ENCODE data around the gene MSANTD1. TPM values are rescaled to one million over a fixed set of nuclear protein-coding genes. Genes with fewer than 3 reads are reported as not detected.

The MSANTD1 gene
- polyA plus RNA-seq, 1 donor: 1.0 TPM

DNA sequence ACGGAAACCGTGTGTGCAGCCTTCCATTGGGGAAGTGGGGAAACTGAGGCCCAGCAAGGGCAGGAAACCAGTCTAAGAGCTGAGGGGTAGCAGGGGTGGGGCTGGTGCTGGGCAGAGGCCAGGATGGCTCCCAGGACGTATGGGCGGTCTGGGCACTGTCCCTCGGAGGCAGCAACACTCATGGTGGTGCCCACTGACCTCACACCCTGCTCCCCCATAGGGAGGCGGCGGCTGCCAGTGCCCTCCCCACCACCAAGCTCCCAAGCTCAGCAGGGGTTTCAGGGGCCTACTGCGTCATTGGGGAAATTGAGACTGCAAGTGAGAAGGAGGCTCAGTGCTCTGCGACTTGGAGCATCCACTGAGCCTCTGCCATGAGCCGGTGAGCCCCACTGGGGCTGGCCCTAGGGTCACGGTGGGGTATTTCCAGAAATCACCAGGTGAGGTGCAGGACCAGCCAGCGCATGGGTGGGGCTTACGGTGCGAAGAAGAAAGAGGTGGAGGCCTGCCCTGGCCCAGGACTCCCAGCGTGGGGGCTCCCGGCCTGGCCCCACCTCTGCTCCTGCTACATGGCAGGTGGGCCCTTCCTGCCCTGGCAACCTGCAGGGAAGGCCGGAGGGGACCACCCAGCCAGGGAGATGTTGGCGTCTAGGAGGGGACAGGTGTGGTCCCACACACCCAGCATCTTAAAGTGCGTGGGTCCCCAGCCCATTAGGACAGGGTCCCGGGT lies 915 bp downstream of the MSANTD1 start:
- no peak for DNase-seq

DNA sequence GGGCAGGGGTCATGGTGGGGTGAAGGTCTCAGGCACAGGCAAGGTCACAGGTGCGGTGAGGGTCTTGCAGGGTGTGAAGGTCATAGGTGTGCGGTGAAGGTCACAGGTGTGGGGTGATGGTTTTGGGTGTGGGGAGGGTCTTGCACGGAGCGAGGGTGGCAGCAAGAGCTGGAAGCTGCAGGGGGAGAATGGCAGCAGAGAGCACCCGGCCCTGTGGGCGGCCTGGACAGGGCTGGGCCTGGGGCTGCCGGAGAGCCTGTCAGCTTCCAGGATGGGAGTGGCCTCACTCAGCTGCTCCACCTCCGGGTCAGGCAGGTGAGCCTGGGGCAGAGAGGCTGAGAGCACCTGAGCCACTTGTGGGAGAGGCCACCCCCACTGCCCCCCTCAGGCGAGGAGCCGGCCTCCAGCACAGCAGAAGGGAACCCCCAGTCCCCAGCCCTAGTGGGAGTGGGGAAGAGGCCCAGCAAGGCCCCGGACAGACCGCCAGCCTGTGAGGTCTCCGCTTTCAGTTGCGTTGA lies 1.5 kb downstream of the MSANTD1 start:
- DNase-seq: no peak

DNA sequence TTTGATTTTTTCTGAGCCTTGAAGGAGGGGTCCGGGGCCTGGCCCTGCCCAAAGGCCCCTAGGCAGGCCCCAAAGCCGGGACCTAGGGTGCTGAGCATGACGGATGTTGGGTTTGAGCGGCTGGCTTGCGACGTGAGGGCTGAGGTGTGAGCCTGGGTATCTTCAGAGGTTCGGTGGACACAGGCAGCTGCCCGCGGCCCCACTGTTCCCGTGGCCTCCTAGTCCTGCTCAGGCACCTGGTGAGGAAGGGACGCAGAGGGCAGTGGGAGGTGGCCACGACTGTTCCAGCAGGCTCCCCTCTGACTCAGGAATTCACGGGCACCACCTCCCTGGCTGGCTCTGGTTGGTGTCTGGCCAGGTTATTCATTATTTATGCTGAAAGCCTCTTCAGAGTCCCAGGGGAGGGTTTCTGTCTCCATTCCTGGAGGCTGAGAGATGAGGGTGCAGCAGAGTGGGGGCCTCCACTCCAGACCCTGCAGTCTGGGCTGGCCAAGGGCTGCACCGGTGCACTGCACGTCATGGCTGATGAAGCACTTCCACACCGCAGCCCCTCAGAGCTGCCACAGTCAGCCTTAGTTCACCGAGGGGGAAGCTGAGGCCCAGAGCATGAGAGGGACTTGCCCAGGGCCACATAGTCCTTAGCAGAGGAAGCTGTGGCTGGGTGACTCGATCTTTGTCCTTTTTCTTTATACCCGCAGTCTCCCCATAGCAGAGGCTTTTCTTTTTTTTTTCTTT lies 2.2 kb downstream of the MSANTD1 start:
- no peak for DNase-seq

DNA sequence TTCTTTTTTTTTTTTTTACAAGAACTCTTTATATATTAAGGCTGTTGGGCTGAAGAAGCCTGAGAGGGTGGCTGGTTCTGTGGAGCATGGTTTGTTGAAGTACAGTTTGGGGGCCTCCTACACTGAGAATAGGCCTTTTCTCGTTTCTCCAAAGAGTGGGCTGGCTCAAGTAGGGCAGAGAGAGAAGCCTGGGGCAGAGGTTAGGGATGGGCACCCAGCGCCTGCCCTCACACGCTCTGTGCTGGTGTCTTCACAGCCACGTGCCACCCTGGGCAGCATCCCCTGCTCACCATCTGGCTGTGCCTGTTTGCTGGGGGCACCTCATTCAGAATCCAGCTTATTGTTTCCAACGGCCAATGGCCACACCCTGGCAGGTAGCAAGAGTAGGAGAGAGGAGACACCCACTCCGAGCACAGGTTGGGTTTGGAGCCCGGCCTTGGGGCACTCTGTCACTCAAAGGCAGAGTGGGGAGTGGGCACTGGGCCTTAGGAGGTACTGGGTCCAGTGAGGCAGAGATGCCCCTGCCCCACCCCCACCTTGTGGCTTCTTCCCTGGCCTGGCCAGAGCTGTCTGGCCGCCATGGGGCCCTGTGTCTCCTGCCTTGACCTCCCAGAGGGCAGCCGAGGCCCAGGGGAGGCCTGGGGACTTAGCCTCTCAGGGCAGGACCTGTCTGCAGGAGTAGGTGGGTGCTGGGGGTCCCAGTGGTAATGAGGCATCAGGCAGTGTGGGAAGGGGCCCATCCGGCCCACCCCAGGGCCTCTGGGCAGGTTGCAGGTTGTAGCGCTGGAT lies 2.9 kb downstream of the MSANTD1 start:
- no peak for DNase-seq

DNA sequence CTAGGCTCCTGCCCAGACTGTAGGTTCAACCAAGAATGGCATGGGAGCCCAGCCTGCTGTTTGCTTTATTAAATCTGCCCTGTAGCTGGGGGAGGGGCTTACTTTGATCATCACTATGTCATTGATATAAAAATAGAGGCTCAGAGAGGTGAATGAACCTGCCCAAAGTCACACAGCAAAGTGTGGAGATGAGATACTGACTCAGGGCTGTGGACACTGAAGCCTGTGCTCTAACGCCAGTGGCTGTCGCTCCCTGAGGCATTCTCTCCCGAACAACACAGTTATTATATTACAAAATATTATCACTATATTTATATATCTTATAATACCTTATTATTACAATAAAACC lies 3.5 kb downstream of the MSANTD1 start:
- DNase-seq: no peak

DNA sequence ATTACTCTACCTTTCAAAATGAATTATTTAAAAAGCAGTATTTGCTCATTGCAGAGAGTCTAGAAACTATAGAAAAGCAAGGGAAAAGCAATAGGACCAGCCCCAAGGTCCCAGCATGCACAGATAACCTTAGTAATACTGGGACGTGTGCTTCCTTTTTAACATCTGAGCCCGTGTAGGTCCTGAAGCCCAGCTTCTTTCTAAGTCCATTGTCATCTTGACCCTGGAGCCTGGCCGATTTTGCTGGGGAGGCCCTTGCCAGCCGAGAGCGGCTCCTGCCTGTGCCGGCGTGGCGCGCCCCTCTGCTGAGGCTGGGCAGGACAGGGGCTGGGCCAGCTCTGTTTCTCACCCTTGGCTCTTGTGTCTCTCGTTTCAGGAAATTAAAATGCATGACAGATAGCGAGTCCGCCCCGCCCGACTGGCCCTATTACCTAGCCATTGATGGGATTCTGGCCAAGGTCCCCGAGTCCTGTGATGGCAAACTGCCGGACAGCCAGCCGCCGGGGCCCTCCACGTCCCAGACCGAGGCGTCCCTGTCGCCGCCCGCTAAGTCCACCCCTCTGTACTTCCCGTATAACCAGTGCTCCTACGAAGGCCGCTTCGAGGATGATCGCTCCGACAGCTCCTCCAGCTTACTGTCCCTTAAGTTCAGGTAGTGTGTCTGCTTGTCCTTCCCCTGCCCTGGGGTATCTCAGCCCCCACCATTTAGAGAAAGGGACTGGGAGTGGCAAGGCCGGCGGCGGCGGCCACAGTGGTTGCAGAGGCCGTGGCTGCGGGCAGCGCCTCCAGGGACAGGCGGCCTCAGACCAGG lies 4.1 kb downstream of the MSANTD1 start:
- no peak for DNase-seq

DNA sequence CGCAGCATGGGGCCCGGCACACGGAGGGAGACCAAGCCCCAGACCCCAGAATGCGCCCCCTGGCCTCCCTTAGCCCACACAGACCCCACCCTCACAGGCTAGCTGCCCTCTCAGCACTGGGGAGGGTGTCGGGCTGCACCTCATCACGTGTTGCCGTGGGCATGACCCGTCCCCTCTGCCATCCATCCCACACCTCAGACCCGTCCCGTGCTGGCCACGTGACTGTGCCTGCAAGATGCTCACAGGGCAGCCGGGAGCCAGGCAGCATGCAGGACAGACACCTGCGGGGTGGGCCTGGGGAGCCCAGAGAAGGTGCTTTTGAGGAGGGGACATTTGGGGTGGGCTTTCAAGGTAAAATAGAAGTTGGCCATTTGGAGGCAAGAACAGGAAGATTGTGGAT lies 4.8 kb downstream of the MSANTD1 start:
- no peak for DNase-seq

DNA sequence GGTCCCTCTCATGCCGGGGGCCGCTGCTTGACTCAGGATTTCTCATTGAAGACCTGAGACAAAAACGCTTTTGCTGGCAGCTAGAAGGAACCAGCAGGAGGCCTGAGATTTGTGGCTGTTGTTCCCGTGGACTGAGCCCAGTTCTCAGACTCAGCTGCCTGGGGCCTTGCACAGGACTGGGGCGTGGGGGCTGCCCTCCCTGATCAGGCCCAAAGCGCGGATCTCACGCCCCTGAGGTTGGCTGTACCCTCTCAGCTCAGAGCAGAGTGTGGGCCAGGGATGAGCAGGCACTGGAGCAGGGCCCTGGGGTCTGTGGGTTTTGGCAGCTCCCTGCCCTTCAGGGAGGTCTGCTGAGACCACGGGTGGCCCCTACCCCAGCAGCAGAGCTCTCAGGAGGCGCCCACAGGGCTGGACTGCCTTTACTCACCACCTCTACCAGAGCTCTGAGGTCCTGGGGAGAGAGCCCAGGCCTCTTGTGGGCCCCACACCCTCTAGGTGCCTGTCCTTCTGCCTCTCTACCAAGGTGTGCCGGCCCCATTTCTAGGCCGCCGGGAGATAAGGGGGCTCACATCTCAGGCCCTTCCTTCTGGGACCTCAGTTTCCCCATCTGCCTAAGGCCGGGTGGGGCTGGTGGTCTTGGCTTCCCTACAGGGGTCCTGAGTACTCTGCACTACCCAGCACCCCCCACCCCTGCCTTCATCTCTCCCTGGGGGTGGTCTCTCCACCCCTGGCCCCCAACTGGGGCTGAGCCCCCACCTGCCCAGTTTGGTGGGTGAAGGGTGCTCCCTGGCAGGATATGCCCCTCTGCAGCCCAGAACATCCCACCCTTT lies 5.6 kb downstream of the MSANTD1 start:
- DNase-seq: no peak

DNA sequence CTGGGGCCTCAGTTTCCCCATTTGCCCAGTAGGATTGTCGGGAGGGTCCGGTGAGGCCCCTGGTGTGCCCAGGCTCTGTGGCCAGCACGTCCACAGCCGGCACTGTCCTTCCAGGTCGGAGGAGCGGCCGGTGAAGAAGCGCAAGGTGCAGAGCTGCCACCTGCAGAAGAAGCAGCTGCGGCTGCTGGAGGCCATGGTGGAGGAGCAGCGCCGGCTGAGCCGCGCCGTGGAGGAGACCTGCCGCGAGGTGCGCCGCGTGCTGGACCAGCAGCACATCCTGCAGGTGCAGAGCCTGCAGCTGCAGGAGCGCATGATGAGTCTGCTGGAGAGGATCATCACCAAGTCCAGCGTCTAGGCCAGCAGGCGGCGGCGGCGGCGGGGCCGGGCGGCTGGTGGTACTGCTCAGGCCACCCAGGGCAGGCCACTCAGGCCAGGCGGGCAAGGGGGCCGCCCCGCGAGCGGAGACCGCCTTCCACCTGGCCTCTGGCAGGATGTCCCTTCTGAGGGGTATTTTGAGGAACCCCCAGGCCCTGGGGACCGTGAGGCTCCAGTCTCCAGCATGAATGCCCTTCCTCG lies 6.7 kb downstream of the MSANTD1 start:
- DNase-seq: no peak

DNA sequence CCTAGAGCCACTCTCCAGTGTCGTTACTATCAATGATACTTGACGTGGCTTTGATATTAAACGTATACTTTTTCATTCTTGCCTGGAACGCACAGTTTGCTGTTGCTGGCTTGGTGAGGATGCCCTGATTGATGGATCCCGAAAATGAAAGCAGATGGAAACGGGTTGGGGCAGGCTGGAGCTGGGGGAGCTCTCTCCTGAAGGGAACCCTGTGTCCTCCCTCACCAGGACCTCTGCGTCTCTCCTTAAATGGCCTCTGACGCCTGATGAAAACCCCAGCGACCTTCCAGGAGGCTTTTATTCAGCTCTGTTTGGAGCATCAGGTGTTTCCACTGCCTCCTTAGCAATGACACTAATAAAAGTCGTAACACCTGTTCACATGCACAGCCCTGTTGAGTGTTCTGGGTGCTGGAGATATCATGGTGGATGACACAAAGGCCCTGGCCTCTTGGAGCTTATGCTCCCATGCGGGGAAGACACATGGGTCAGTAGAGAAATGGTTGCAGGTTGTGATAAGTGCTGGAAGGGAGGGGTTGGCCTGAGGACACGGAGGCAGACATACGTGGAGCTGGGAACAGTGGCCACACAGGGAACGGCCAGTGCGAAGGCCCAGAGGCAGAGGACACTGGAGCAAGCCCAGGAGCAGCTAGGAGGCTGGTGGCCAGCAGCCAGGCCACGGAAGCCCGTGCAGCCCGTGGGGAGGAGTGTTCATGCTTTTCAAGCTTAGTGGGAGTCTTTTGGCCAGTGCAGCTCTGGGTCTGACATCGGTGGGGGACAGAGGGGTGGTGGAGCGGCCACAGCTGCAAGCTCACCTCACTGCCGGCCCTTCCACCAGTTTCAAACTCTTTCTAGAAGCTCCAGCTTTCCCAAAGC lies 7.5 kb downstream of the MSANTD1 start:
- no peak for DNase-seq

DNA sequence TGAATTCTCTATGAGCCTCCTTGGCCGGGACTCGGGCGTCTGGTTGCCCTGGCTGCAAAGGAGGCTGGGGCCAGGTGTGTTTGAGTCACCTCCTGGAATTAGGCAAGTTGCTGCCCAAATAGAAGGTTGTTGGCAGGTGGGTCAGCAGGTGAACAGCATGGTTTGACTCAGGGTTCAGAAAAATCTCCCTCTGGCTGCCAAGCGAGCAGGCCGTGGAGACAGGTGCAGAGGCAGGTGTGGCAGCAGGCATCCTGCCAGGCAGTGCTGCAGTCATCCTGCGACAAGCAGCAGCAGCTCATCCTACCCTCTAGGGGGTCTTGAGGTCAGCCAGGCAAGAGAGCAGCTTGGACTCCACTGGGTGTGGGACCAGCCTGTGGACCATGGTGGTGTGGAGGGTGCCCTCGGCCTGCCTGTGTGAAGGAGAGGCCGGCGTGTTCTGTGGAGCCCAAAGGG lies 8.2 kb downstream of the MSANTD1 start:
- DNase-seq: no peak

DNA sequence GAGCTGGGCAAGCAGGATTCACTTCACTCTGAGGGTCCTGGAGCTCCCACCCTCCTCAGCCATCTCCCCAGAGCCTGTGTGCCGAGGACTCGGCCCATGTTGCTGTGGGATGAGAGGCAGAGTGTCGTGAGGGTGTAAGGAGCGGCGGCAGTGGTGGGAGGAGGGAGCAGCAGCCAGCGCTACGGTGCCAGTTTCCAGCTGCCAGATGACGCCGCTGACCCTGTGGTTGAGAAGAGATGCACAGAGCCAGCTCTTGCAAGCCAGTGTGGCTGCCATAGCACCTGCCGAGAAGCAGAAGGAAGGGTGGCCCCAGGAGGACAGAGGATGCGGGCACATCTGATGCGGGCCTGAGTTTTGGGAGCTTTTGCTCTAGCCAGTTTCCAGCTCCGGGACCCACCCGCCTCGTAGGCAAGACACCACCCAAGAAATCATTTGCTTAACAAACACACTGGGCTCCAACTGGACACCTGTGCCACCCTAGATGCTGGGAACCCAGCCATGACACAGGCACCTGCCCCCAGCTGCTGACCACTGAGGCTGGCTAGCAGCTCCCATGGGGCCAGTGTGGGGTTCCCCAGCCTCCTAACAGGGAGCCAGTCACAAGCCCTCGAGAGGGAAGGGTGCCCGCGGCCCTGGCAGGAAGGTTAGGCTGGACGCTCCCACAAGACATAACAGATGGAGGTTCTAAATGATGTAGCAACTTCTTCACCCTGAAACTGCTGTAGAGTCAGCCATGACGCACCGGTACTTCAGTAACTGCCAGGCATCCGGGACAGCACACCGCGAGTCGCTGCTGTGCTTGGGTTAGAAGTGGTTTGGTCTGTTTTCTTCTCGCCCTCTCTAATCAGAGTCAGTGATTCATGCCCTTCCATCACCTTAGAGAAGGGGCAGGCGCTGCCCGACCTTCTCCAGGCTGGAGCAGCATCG lies 8.9 kb downstream of the MSANTD1 start:
- no peak for DNase-seq

DNA sequence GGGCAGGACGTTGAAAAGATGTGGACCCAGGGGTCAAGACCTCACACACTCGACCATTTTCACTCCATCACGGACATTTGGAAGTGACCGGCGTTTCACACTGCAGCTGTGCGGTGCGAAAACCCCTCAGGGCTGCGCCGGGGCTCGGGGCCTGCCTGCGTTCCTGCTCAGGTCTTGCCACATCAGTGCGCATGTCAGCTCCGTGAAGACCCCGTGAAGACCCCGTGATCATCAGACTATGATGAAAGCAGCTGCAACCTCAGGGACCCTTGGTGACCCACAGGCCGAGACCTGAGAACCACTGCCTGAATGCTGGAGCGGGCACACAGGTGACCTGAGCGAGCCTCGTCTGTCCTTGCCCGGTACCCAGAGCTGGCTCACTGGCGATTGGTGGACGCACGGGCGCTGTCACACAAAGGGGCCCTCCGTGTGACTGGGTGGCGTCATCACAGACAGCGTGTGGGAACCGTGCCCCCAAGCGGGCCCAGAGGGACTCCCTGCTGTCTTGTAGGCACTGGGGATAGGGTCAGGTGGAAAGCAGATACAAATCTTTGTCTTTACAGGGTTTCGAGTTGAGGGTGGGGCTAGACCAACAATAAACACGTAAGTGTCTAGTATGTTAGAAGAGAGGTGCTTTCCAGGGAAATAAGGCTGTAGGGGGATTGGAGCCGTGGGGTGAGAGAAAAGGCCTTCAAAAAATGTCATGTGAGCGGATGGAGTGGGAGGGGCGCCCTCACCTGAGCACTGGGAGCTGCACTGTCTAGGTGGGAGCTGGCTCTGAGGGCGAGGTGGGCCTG lies 12.7 kb downstream of the MSANTD1 start:
- no peak for DNase-seq

DNA sequence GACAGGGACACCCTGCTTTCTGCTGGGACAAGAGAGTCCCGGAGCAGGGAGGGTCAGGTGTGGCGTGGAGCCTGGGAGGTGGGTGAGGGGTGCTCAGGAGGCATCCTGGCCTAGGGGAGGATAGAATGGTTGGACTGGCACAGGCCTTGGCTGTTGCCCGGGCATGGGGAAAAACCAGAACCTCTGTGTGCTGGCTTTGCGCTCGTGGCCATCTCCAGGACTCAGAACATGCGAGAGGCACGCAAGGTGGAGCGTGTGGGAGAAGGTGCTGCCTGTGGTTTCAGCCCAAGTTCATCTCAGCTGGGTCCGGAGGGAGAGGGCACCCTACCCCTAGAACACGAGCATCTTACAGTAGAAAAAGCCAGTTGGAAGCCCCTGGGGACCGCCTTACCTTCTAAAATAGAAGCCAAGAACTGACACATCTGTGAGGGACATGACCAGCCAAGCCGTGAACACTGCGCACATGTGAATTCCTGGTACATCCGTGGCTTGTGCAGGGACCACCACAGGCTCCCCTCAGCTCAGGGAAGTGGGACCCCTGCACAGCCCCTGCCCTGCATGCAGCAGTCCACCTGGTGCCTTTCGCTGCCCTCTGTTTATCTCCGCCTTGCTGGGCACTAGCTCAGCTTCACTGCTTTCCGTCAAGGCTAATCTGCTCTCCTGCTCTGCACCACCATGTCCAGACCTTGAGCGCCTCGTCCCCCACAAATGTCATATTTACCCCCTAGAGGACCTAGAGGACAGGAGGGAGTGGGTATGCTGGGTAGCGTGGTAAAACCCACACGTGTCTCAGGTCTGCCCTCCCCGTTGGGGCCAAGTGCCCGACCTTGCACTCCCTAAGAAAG lies 13.5 kb downstream of the MSANTD1 start:
- no peak for DNase-seq

DNA sequence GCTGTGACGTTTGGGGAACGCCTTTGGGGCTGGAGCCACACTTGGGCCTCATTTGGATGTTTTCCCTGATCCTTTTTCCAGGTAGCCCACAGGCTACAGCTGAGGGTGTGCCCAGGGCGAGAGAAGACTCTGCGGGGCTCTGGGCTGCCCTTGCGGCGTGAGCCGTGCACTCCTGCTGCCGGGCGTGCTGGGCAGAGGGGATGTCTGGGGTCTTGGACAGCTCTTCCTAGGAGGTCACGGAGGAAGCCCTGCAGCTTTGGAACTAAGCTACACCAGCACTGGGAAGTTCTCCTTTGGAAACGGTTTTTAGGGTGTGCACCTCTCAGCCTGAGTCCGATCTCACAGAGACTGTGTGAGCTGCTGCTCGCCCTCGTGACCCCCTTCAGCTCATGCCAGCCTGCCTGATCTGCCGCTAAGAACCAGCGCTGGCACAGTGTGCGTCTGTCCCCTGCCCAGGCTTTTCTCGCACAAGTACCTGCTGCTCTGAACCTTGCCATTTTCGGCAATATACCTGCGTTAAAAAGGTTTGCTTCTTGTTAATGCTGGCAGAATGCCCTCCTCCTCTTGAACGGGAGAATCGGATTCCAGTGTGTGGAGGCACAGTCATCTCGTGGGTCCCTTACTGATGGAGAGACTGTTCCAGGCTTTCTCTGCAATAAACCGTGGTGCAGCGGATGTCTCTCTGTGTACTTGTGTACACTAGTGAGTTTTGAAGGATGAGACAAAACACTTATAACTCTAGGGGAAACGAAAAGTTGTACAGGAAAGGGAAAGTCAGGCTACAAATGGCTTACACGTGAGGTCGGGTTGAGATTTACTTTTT lies 14.3 kb downstream of the MSANTD1 start:
- no peak for DNase-seq

DNA sequence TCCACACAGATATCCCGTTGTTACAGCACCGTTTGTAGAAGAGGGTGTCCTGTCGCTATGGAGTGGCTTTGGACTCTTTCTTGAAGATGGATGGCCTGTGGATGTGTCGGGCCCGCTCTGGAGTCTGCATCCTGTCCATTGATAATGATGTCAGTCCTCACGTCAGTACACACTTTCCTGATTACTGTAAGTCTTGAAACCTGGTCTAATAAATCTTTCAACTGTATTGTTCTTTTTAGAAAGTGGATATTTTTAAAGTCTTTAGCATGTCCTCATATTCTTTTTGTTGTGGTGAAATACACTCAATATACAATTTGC lies 14.9 kb downstream of the MSANTD1 start:
- no peak for DNase-seq
